ENCODE measurements around the gene CENPV.
"Not testable (repeated sequence)": the region's sequence is repeated elsewhere in the genome, so short reads cannot be mapped to it uniquely, and the experiment has no call there.

The CENPV gene

DNA sequence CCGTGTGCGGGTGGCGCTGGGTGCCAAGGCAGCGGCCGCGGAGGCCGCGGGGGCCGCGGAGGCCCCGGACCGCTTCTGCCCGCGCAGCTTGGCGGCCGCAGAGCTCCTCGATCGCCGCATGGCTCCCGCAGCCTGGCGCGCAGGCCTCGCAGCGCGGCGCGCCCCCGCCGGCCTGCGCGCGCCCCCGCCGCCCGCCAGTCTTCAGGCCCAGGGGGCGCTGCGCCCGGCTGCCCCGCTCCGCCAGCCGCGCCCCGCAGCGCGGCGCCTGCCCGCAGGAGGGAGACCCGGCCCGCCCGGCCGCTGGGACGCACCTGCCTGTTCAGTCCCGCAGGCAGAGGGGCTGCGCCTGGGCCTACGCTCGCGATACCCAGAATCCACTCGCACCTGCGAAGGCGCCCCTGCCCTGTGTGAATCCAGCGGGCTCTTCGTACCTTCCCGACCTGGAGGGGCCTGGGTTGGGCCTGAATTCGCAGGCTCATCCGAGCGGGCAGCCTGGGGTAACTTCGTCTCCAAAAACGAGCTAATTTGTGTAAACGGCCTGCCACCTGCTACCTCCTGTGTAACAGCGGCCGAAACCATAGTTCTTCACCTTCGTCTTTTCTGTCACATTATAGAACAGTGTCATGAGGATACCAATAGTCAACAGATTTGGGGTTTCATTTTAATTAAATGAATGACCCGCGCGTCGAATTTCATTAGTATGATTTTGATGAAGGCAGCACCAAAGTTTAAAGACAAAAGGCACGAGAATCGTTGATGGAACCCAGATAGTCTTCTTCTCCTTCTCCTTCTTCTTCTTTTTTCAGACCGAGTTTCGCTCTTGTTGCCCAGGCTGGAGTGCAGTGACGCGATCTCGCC is at the start of gene CENPV:
Gene CENPV, minus strand, starts transcription at position 153 of the 858 bp plus-strand sequence. Its CDS starts 33 bp downstream, at position 120.
- DNase-seq = peak; percentile 58

DNA sequence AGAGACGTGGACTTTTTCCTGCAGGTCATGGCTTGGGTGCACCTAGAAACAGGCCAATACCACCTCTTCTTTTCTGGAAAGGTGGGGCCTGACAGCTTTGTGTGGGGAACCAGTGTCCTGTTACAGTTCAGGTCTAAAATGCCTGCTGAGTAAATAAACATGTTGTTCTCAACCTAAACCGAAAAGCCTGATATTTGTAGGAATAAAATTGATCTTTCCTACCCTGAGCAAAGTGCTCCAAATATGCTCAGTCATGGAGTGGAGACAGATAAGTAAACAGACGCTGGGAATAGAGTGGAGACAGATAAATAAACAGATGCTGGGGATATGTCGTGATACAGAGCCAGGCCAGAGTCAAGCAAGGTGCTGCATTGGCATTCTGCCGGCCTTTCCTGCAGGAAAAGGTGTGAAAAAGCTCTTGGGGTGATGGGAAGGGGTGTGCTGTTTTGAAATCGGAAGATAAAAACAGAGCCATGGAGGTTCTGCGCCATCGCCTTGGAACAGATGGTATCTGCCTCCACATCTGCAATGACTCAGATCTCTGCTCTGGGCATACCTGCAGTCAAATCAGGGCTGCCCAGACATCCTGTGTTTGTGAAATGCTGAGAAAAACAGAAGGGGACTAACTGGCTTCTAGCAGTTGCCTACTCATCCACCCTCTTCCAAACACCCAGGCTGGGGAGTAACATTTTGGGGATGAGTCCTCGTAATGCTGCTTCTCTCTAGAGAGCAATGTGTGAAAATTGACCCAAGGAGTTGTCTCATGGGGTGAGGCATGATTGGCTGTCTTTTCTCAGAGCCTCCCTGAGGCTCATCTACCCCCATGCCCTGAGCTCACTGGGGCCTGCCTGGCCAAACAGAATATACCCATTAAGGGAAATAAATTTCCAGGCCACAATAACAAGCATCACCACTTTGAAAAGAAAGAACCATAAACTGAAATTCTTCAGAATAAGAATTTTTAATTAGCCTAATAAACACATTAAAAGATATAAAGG is 45.3 kb upstream of the CENPV start:
- DNase-seq = peak; percentile 9

DNA sequence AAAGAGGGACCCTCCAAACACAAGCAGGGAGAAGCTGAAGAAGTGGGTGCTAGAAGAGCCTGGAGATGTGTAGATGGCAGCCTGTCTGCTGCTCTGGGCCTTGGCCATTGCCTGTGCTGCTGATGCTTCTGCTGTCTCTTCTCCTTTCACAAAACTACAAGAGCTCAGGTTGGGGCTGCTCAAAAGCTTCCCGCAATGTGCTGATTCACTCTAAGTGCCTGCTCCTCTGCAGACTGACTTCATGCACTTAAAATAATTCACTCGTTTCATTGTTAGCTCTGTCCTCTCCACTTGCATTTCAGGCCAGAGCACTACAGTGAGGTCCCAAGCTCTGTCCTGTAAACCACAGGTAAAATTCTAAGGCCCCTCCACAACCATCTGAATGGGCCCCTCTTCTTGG is 43.4 kb upstream of the CENPV start:
- DNase-seq = peak; percentile 30

DNA sequence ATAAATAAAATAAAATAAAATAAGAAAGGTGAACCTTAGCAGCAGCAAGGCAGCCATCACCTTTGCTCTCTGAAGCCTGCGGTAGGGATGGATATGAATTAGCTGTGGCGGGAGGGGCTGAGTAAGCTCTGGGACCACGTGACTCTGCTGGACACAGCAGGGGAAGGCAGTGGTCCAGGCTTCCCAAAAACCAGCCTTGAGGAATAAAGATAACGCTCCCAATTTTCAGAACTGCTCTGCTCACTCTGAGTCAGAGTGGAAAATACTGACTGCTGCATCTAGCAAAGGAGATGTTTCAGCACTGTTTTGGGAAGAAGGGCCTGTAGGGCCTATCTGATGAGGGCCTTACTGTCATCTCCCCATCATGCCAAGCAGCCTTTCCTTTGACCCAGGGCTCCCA is 42.6 kb upstream of the CENPV start:
- not testable (repeated sequence) for DNase-seq

DNA sequence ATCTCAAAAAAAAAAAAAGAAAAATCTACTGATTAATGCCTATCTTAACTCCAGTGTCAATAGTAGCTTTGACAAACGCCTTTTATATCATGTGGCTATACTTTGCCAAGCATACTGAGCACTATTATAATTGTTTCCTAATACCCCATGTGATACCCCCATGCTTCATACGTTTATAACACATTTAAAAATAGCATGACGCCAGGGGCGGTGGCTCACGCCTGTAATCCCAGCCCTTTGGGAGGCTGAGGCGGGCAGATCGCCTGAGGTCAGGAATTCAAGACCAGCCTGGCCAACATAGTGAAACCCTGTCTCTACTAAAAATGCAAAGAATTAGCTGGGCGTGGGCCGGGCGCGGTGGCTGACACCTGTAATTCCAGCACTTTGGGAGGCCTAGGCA is 39.2 kb upstream of the CENPV start:
- not testable (repeated sequence) for DNase-seq

DNA sequence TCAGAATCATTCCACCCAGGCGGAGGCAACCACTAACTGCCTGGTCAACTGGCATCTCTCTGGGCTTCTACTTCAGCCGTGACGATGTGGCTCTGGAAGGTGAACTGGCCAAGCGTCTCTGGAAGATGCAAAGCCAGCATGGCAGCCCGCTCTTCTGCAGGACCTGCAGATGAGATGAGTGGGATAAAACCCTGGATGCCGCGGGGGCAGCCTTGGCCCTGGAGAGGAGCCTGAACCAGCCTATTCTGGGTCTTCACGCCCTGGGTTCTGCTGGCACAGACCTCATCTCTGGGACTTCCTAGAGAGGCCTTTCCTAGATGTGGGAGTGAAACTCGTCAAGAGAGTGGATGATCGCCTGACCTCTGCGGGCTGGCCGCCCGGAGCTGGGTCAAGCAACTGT is 38.2 kb upstream of the CENPV start:
- DNase-seq = no peak

DNA sequence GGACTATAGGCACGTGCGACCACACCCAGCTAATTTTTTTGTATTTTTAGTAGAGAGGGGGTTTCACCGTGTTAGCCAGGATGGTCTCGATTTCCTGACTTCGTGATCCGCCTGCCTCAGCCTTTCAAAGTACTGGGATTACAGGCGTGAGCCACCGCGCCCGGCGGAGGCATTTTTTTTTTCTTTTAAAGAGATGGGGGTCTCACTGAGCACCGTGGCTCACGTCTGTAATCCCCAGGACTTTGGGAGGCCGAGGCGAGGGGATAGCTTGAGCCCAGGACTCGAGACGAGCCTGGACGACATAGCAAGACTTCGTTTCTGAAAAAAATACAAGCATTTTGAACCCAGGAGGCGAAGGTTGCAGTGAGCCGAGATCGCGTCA is 32.8 kb upstream of the CENPV start:
- not testable (repeated sequence) for DNase-seq

DNA sequence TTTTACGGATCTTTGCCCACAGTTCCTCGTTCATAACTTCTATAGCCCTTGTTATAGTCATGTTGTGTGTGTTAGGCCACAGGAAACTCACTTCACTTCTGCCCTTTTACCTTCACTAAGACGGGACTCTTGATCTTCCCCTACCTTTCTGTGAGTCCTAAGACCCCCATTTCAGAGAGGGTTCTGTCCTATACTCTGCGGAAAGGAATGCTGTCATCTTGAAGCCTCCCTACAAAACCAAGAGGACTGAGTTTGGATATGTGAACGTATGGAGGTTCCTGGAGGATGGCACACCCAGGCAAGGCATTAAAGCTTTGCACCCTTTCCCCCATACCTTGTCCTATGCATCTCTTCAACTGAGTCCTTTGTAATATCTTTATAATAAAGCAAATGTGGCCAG is 31.3 kb upstream of the CENPV start:
- DNase-seq = no peak

DNA sequence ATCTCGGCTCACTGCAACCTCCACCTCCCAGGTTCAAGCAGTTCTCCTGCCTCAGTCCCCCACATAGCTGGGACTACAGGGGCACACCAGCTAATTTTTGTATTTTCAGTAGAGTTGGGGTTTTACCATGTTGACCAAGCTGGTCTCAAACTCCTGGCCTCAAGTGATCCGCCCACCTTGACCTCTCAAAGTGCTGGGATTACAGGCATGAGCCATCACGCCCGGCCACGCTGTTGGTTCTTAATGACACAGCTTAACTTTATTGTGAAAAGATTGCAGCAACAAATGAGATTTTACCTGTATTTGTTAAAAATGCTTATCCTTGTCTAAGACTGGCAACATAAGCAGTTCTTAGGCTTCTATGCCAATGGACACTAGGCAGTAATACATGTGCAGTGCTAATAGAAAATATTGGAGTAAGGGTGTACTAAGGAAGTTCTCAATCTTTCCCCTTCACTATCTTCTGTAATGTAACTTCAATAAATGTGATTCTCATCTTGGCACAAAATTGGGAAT is 30.6 kb upstream of the CENPV start:
- DNase-seq = no peak

DNA sequence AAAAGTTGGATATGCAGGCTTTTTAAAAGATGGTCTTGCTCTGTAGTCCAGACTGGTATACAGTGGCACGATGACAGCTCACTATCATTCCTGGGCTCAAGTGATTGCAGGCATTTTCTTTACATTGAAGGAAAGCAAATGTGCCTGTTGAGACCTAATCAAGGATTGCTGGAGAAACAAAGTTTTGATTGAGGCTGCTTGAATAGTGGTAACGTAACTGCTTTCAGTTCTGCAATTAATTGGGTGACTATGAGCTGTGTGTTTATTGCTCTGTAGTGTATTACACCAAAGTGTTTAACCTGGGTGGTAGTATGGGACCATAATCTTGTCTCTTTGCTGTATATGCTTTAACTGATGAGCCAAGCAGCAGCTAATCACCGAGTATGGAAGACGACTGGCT is 29.9 kb upstream of the CENPV start:
- DNase-seq = no peak

DNA sequence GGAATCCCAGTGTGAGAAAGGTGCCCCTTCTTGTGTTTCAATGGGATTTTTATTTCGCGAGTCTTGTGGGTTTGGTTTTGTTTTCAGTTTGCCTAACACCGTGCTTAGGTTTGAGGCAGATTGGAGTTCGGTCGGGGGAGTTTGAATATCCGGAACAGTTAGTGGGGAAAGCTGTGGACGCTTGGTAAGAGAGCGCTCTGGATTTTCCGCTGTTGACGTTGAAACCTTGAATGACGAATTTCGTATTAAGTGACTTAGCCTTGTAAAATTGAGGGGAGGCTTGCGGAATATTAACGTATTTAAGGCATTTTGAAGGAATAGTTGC is 28.2 kb upstream of the CENPV start:
- DNase-seq = no peak

DNA sequence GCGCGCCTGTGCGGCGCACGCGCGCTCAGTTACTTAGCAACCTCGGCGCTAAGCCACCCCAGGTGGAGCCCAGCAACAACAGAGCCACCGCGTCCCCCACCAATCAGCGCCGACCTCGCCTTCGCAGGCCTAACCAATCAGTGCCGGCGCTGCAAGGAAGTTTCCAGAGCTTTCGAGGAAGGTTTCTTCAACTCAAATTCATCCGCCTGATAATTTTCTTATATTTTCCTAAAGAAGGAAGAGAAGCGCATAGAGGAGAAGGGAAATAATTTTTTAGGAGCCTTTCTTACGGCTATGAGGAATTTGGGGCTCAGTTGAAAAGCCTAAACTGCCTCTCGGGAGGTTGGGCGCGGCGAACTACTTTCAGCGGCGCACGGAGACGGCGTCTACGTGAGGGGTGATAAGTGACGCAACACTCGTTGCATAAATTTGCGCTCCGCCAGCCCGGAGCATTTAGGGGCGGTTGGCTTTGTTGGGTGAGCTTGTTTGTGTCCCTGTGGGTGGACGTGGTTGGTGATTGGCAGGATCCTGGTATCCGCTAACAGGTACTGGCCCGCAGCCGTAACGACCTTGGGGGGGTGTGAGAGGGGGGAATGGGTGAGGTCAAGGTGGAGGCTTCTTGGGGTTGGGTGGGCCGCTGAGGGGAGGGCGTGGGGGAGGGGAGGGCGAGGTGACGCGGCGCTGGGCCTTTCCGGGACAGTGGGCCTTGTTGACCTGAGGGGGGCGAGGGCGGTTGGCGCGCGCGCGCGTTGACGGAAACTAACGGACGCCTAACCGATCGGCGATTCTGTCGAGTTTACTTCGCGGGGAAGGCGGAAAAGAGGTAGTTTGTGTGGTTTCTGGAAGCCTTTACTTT is 27.6 kb upstream of the CENPV start, which contains the start of gene UBB:
Gene UBB, plus strand, starts transcription at position 452 of the 856 bp plus-strand sequence. CDS start 817 bp downstream, outside the sequence.
- peak; percentile 88 for DNase-seq

DNA sequence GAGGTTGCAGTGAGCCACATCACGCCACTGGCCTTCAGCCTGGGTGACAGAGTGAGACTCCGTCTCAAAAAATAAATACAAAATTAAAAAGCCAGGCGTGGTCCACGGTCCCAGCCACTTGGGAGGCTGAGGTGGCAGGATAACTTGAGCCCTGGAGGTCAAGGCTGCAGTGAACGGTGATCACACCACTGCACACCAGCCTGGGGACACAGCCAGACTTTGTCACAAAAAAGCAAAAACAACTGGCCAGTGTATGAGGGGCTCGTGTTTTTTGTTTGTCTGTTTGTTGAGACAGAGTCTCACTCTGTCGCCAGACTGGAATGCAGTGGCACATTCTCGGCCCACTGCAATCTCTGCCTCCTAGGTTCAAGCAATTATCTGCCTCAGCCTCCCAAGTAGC is 26.4 kb upstream of the CENPV start:
- no peak for DNase-seq

DNA sequence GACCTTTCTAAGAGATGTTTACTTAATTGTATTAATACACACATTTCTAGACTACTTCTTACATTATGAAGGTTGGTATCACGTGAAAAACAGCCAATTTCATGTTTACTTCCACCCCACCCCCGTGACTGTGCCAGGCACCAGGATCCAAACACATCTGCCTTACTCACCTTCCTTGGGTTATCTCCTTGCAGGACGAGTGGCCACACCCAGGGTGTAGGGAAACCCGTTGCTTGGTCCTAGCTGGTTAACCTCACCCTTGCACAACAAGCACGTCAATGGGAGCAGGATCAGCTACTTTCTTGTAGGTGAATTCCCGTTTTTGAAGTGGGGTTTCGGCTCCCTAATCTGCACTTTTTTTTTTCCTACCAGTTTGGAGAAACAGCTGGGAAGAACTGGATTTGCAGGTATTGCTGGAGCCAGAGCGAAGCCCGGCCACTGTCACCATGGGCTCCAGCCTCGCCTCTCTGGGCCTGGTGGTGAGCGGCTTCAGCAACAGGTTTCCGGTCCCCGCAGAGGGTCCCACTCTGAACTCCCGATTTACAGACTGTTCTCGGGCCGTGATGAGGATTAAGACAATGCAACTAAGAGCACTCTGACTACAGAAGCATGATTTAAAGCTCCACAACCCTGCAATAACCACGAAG is 25.5 kb upstream of the CENPV start:
- DNase-seq = no peak

DNA sequence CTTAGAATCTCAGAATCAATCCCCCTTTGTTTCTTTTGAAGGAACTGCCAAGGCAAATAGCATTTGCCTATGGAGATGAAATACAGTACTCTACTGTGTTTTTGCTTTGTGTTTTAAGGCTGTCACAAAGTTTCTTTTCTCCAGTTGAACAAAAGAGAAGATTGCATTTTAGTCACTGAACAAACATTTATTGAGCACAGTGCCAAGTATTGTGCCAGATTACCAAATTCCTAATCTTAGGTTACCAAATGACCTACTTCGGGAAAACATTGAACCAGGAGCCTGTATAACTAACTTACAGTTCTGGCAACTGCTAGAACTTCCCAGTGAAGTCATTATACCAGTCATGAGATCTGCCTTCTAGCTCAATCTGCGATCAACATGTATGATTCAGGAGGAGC is 24.7 kb upstream of the CENPV start:
- DNase-seq = no peak

DNA sequence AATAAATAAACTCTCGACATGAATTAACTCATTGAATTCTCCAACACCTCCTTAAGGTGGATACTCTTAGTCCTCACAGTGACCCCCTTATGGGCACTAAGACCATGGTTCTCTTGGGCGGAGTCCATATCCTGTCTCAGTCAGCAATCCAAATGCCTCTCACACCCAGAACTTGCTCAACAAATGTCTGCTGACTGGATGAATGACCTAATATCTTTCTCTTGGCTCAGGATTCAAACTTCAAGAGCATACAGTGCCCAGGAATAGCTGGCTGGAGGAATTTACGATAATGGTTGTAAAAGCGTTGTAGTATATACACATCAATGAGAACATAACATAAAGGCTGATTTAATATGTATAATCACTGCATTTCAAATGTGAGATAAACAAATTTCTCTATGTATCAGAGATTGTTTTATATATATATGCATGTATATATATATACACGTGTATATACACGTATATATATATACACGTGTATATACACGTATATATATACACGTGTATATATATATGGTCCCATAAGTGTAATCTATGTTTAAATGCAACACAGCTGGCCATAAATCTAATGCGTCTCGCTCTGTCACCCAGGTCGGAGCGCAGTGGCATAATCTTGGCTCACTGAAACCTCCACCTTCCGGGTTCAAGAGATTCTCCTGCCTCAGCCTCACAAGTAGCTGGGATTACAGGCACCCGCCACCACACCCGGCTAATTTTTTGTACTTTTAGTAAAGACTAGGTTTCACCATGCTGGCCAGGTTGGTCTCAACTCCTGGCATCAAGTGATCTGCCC is 21.1 kb upstream of the CENPV start:
- no peak for DNase-seq

DNA sequence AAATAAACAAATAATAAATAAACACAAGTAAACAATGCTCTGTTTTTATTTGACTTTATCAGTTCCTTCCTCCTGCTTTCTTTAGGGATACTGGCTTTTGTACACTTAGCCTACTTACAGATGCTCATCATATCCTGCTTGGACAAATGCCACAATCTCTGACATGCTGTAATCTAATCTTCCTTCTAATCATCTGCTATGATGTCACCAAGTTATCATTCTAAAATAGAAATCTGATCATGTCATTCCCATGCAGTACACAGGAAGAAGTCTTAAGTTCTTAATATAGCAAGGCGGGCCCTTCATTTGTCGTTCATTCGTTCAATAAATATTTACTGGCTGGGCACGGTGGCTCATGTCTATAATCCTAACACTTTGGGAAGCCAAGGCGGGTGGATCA is 18.5 kb upstream of the CENPV start:
- DNase-seq = no peak

DNA sequence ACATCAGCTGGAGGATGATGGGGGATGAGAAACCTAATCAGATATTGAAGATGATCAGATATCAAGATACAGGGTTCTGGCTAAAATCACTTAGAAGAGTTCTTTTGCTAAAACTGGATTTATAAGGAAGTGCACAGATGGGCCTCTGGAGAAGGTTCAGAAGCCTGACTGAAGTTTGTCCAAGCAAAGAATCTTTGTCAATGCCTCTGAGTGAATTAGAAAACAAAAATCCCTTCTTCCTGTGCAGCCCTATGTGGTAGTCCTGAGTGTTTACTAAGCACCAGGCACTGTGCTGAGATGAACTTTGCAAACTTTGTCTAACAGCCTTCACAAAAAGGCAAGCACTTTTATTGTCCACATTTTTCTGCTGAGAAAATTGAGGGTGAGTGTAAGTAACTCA is 11.4 kb upstream of the CENPV start:
- DNase-seq = no peak

DNA sequence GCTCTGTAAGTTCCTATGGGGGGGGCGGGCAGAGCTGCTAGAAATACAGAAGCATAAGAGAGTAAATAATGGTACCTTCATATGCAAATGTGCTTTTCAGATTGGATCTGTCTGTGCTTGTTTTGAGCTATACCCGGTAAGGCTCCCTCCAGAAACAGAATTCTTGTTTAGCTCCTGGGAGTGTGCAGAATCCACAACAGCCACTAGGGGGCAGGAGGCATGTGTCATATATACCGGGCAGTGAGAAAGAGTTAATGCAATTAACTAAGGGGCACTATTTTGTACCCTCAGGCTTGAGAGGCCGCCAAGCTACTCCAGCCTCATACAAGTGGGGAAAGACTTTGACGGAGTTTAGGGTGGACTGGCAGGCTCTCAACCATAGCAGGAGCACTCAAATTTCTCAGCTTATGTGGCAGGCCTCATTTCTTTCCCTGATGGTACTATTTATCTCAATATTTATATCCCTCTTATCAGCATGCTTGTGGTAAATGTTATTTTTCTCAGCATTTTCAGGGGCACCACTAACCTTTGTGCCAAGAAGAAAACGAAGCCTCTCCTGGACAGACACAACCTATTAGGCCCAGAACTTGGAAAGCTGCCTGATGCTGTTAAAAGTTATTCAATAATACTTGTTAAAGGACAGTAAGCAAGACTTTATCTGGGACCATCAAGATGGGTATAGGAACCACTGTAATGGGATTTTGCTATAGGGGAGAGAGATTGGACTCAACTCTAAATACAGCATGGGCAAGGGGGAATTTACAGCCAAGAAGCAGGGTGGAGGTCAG is 10.7 kb upstream of the CENPV start:
- DNase-seq = peak; percentile 43

DNA sequence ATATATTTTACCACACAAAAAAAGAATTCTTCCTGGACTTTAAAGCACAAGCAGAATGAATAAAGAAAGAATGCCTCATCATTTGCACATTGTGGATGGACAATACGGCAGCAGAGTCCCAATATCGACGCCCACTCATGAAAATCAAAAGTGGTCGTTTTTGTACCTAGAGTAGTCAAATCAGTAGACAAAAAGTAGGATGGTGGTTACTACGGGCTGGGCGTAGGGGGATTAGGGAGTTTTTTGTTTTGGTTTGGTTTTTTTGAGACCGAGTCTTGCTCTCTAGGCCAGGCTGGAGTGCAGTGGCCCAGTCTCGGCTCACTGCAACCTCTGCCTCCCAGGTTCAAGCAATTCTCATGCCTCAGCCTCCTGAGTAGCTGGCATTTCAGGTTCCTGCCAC is 8.6 kb upstream of the CENPV start:
- no peak for DNase-seq
